ENCODE data around the gene SNAP29.

DNA sequence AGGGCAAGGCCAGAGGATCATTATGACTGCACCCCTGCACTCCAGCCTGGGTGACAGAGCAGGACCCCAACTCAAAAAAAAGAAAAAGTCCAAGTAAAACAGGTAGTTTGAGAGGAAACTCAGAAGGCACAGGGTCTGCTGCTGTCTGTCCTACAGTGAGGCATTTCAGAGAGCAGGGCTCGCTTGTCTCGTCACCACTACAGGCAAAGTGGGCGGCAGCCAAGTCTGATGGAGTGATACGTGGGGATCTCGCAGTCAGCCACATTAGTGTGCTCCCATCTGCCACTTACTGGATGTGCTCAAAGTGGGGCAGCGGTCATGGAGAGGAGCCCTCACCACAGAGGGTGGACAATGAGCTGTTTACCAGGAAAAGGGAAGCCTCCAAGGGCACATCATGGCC, 42.2 kb upstream of the SNAP29 start:
- TF ChIP-seq, protein P1, sequence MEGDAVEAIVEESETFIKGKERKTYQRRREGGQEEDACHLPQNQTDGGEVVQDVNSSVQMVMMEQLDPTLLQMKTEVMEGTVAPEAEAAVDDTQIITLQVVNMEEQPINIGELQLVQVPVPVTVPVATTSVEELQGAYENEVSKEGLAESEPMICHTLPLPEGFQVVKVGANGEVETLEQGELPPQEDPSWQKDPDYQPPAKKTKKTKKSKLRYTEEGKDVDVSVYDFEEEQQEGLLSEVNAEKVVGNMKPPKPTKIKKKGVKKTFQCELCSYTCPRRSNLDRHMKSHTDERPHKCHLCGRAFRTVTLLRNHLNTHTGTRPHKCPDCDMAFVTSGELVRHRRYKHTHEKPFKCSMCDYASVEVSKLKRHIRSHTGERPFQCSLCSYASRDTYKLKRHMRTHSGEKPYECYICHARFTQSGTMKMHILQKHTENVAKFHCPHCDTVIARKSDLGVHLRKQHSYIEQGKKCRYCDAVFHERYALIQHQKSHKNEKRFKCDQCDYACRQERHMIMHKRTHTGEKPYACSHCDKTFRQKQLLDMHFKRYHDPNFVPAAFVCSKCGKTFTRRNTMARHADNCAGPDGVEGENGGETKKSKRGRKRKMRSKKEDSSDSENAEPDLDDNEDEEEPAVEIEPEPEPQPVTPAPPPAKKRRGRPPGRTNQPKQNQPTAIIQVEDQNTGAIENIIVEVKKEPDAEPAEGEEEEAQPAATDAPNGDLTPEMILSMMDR (IDR thresholded peaks at IDR 0.05) = no peak
- no peak for TF ChIP-seq POLR2A (IDR thresholded peaks at IDR 0.05)
- TF ChIP-seq POLR2AphosphoS5 (IDR thresholded peaks at IDR 0.05) = no peak
- TF ChIP-seq EP300 (IDR thresholded peaks at IDR 0.05) = no peak

Measured in stomach (tissue), 4 donors.